HepG2 (cell line): ENCODE data around the gene GRPEL2. TPM values are rescaled to one million over a fixed set of nuclear protein-coding genes. Genes with fewer than 3 reads are reported as not detected.
A peak's percentile ranks its signal among the peaks of the same experiment; 100 is the strongest.

Source experiments
- ELF1 ChIP-seq: sonication (generic); formaldehyde crosslinking; IDR thresholded peaks from 2 replicates; pipeline ENCODE4 v1.4.0; 2020; ENCODE audit warnings: missing genetic modification reagents
- EP300 ChIP-seq, 3 experiments: sonication (generic) in 1 of 3; formaldehyde crosslinking in 1 of 3; IDR thresholded peaks; 2 replicates each; pipeline versions ENCODE4 v1.5.1 to v1.6.1; 2011 to 2020; ENCODE audit warnings: low read depth in 2 of 3, low read length in 2 of 3, borderline replicate concordance in 1 of 3, improper control_type of control experiment in 1 of 3, mild to moderate bottlenecking in 1 of 3, missing genetic modification reagents in 1 of 3, moderate library complexity in 1 of 3
- HNRNPLL ChIP-seq: fragments of 200-400 bp; formaldehyde crosslinking; IDR thresholded peaks from 2 replicates; pipeline ENCODE4 v1.6.1; 2017; ENCODE audit warnings: mild to moderate bottlenecking, low read depth, low read length; ENCODE audit not compliant: poor library complexity, severe bottlenecking
- KDM1A ChIP-seq: IDR thresholded peaks from 2 replicates; pipeline ENCODE4 v1.6.1; 2016; ENCODE audit warnings: missing compliant biosample characterization
- KDM6A ChIP-seq: IDR thresholded peaks from 2 replicates; pipeline ENCODE4 v1.6.1; 2016; ENCODE audit warnings: low read depth
- PAXIP1 ChIP-seq: sonication (generic); formaldehyde crosslinking; conservative IDR thresholded peaks from 2 replicates; pipeline ENCODE4 v1.4.0; 2020; ENCODE audit warnings: mild to moderate bottlenecking, missing genetic modification reagents, moderate library complexity
- SYNCRIP ChIP-seq: fragments of 200-400 bp; formaldehyde crosslinking; IDR thresholded peaks from 2 replicates; pipeline ENCODE4 v1.6.1; 2018; ENCODE audit warnings: mild to moderate bottlenecking, low read depth, low read length; ENCODE audit not compliant: insufficient read depth
- ZFY ChIP-seq: sonication (generic); formaldehyde crosslinking; IDR thresholded peaks from 2 replicates; pipeline ENCODE4 v1.4.0; 2020; ENCODE audit warnings: missing genetic modification reagents
- ZHX1 ChIP-seq: sonication (generic); formaldehyde crosslinking; IDR thresholded peaks from 2 replicates; pipeline ENCODE4 v1.8.1; 2022; ENCODE audit warnings: low read depth, mild to moderate bottlenecking, missing genetic modification reagents
- ZNF24 ChIP-seq: fragments of 450-650 bp; IDR thresholded peaks from 2 replicates; pipeline ENCODE4 v1.6.1; 2017; ENCODE audit warnings: antibody characterized with exemption, mild to moderate bottlenecking
- ZNF563 ChIP-seq: sonication (generic); formaldehyde crosslinking; IDR thresholded peaks from 2 replicates; pipeline ENCODE4 v1.8.0; 2022; ENCODE audit warnings: mild to moderate bottlenecking, moderate library complexity, missing genetic modification reagents
- polyA plus RNA-seq, 8 experiments: library from polyadenylated mRNA; depleted of rRNA in 3 of 8; stranded (reverse) in 7 of 8; unstranded in 1 of 8; fragments of >200 nt; fragmentation: Illumina TruSeq in 4 of 8; extraction: Trizol in 4 of 8; gene quantifications; 2 replicates each; pipeline versions ENCODE4 v1.2.1 to v1.2.3, GENCODE V29; 2011 to 2016; ENCODE audit warnings: low read depth in 4 of 8, missing spikeins in 1 of 8, mixed read lengths in 1 of 8; ENCODE audit not compliant: insufficient read depth in 1 of 8
- total RNA-seq, 5 experiments: library from RNA; depleted of rRNA; stranded (reverse); fragments of >200 nt; fragmentation: Illumina TruSeq; extraction: Trizol; gene quantifications; 2 replicates each; pipeline ENCODE4 v1.2.3, GENCODE V29; 2016; ENCODE audit warnings: low read depth in 1 of 5
- TF ChIP-seq, protein P1 (sequence below): sonication (generic); formaldehyde crosslinking; IDR thresholded peaks from 2 replicates; pipeline ENCODE4 v1.5.0; 2020; ENCODE audit warnings: mild to moderate bottlenecking, missing genetic modification reagents, borderline replicate concordance
- TF ChIP-seq, protein P2 (sequence below): sonication (generic); formaldehyde crosslinking; IDR thresholded peaks from 2 replicates; pipeline ENCODE4 v1.5.0; 2020; ENCODE audit warnings: mild to moderate bottlenecking, low read depth, missing genetic modification reagents, borderline replicate concordance

GRPEL2 gene
- total and polyA plus RNA-seq, 2 of the 13 experiments (the other 11 are each of a cell fraction or from before 2014, with no cell fraction given): 13.1 to 16.6 TPM

- TF ChIP-seq, protein P1, sequence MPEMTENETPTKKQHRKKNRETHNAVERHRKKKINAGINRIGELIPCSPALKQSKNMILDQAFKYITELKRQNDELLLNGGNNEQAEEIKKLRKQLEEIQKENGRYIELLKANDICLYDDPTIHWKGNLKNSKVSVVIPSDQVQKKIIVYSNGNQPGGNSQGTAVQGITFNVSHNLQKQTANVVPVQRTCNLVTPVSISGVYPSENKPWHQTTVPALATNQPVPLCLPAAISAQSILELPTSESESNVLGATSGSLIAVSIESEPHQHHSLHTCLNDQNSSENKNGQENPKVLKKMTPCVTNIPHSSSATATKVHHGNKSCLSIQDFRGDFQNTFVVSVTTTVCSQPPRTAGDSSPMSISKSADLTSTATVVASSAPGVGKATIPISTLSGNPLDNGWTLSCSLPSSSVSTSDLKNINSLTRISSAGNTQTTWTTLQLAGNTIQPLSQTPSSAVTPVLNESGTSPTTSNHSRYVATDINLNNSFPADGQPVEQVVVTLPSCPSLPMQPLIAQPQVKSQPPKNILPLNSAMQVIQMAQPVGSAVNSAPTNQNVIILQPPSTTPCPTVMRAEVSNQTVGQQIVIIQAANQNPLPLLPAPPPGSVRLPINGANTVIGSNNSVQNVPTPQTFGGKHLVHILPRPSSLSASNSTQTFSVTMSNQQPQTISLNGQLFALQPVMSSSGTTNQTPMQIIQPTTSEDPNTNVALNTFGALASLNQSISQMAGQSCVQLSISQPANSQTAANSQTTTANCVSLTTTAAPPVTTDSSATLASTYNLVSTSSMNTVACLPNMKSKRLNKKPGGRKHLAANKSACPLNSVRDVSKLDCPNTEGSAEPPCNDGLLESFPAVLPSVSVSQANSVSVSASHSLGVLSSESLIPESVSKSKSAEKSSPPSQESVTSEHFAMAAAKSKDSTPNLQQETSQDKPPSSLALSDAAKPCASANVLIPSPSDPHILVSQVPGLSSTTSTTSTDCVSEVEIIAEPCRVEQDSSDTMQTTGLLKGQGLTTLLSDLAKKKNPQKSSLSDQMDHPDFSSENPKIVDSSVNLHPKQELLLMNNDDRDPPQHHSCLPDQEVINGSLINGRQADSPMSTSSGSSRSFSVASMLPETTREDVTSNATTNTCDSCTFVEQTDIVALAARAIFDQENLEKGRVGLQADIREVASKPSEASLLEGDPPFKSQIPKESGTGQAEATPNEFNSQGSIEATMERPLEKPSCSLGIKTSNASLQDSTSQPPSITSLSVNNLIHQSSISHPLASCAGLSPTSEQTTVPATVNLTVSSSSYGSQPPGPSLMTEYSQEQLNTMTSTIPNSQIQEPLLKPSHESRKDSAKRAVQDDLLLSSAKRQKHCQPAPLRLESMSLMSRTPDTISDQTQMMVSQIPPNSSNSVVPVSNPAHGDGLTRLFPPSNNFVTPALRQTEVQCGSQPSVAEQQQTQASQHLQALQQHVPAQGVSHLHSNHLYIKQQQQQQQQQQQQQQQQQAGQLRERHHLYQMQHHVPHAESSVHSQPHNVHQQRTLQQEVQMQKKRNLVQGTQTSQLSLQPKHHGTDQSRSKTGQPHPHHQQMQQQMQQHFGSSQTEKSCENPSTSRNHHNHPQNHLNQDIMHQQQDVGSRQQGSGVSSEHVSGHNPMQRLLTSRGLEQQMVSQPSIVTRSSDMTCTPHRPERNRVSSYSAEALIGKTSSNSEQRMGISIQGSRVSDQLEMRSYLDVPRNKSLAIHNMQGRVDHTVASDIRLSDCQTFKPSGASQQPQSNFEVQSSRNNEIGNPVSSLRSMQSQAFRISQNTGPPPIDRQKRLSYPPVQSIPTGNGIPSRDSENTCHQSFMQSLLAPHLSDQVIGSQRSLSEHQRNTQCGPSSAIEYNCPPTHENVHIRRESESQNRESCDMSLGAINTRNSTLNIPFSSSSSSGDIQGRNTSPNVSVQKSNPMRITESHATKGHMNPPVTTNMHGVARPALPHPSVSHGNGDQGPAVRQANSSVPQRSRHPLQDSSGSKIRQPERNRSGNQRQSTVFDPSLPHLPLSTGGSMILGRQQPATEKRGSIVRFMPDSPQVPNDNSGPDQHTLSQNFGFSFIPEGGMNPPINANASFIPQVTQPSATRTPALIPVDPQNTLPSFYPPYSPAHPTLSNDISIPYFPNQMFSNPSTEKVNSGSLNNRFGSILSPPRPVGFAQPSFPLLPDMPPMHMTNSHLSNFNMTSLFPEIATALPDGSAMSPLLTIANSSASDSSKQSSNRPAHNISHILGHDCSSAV: no peak
- TF ChIP-seq SYNCRIP (no peak), HNRNPLL (no peak), ZNF24 (no peak), KDM6A (CRISPR knock-in tag) (no peak), KDM1A (CRISPR knock-in tag) (no peak), ZFY (CRISPR knock-in tag) (peak; percentile 81), ELF1 (0 out of 2 replicates have a peak, but pooled peaks have one; percentile 23), ZNF563 (CRISPR knock-in tag) (no peak), EP300 (IDR thresholded peaks at IDR 0.05; ENCODE audit: low read depth in 2 of 2, low read length in 2 of 2) (no peak), EP300 (CRISPR knock-in tag; IDR thresholded peaks at IDR 0.05; ENCODE audit: borderline replicate concordance) (no peak), PAXIP1 (CRISPR knock-in tag) (peak; percentile 55), ZHX1 (no peak)
- TF ChIP-seq, protein P2, sequence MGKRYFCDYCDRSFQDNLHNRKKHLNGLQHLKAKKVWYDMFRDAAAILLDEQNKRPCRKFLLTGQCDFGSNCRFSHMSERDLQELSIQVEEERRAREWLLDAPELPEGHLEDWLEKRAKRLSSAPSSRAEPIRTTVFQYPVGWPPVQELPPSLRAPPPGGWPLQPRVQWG (CRISPR knock-in tag): no peak
Measured at GRCh38 chr5:149320791-149321330, 24.4 kb upstream of the GRPEL2 start (continued).
